ENCODE measurements around the gene HBG1. TPM values are rescaled to one million over a fixed set of nuclear protein-coding genes. Genes with fewer than 3 reads are reported as not detected.

The HBG1 gene
- total and polyA plus RNA-seq, 8 donors: 3.5 to 2,797 (median 512) TPM; not detected in 2

GRCh38 chr11:5274395-5274794, 24.7 kb upstream of the HBG1 start:
- DNase-seq: no peak
- Histone ChIP-seq H3K36me3 (no peaks in the 10 kb centered on the region), H3K27me3 (no peaks in the 10 kb centered on the region), H3K4me1 (no peaks in the 10 kb centered on the region), H3K27ac (no peak overlapping the region), H3K4me3 (no peak overlapping the region), H3K9me3 (no peaks in the 10 kb centered on the region)
- intact Hi-C loops (cut with DNase I): no loop called here
- TF ChIP-seq CTCF (IDR thresholded peaks at IDR 0.05): no peak
- no peak for ATAC-seq

- Histone ChIP-seq H3K9me3 (no peaks in the 10 kb centered on the region), H3K27me3 (no peaks in the 10 kb centered on the region), H3K27ac (no peak overlapping the region), H3K36me3 (no peaks in the 10 kb centered on the region), H3K4me1 (no peaks in the 10 kb centered on the region), H3K4me3 (no peak overlapping the region)
- no peak for DNase-seq
- intact Hi-C loops (cut with DNase I): no loop called here
- TF ChIP-seq CTCF (IDR thresholded peaks at IDR 0.05): no peak
- ATAC-seq: no peak
These were observed 22.8 kb upstream of the HBG1 start for GRCh38 chr11:5272395-5273017.

- Histone ChIP-seq H3K27me3 (no peaks in the 10 kb centered on the region), H3K9me3 (no peaks in the 10 kb centered on the region), H3K27ac (no peak within 1 kb of the TSS), H3K4me1 (no peaks in the 10 kb centered on the region), H3K36me3 (no peaks in the 10 kb centered on the region), H3K4me3 (no peak within 1 kb of the TSS)
- no peak for DNase-seq
- TF ChIP-seq CTCF (IDR thresholded peaks at IDR 0.05): no peak
- intact Hi-C loops (cut with DNase I): no loop called here
- ATAC-seq: no peak
These were observed 20.1 kb upstream of the HBG1 start, which contains the start of gene HBE1 for GRCh38 chr11:5269715-5270147. HBE1 (minus strand) TSS chr11:5269945; CDS start chr11:5269890, 55 bp downstream.

- Histone ChIP-seq H3K27me3 (no peaks in the 10 kb centered on the region), H3K4me3 (no peak overlapping the region), H3K27ac (no peak overlapping the region), H3K9me3 (peaks cover 0 to under 1% of the 10 kb centered on the region in 2 donors), H3K36me3 (no peaks in the 10 kb centered on the region), H3K4me1 (no peaks in the 10 kb centered on the region)
- intact Hi-C loops (cut with DNase I): no loop called here
- ATAC-seq: no peak
- no peak for DNase-seq
- TF ChIP-seq CTCF (IDR thresholded peaks at IDR 0.05): no peak
These were observed 17.4 kb upstream of the HBG1 start for GRCh38 chr11:5267033-5267563.

- TF ChIP-seq CTCF (IDR thresholded peaks at IDR 0.05): no peak
- DNase-seq: no peak
- intact Hi-C loops (cut with DNase I): no loop called here
These were observed 17.0 kb upstream of the HBG1 start for GRCh38 chr11:5266609-5267008.

More at GRCh38 chr11:5266609-5267008, 17.0 kb upstream of the HBG1 start:
- H3K36me3 ChIP-seq: no peaks in the 10 kb centered on the region
- H3K27ac ChIP-seq: no peak overlapping the region
- ATAC-seq: no peak
- no peak overlapping the region for H3K4me3 ChIP-seq
- H3K27me3 ChIP-seq: no peaks in the 10 kb centered on the region
- no peaks in the 10 kb centered on the region for H3K4me1 ChIP-seq
- peaks cover 0 to 6% of the 10 kb centered on the region in 2 donors for H3K9me3 ChIP-seq

Data from left lung (tissue), 10 donors.